Activated CD8-positive, alpha-beta memory T cell treated with anti-CD3 and anti-CD28 coated beads, Interleukin-2, amount 50 U/mL, for 1 hour (primary cell): Measurements from ENCODE around the gene MUC5B.
"Not testable (repeated sequence)": the region's sequence is repeated elsewhere in the genome, so short reads cannot be mapped to it uniquely, and the experiment has no call there.

Source experiments
- DNase-seq: peaks from one replicate; pipeline ENCODE4 v3.0.0-alpha.2; 2020; ENCODE audit errors: extremely low read depth

The MUC5B gene

DNA sequence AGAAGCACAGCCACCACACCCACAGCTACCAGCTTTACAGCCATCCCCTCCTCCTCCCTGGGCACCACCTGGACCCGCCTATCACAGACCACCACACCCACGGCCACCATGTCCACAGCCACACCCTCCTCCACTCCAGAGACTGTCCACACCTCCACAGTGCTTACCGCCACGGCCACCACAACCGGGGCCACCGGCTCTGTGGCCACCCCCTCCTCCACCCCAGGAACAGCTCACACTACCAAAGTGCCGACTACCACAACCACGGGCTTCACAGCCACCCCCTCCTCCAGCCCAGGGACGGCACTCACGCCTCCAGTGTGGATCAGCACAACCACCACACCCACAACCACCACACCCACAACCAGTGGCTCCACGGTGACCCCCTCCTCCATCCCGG, 27.5 kb downstream of the MUC5B start:
- DNase-seq, result not testable (repeated sequence)

GRCh38 chr11:1251236-1251770, 28.4 kb downstream of the MUC5B start:
- DNase-seq, result no peak

GRCh38 chr11:1252371-1253102, 29.7 kb downstream of the MUC5B start:
- no peak for DNase-seq

- no peak for DNase-seq
These were observed 30.2 kb downstream of the MUC5B start for GRCh38 chr11:1253103-1253485.

DNA sequence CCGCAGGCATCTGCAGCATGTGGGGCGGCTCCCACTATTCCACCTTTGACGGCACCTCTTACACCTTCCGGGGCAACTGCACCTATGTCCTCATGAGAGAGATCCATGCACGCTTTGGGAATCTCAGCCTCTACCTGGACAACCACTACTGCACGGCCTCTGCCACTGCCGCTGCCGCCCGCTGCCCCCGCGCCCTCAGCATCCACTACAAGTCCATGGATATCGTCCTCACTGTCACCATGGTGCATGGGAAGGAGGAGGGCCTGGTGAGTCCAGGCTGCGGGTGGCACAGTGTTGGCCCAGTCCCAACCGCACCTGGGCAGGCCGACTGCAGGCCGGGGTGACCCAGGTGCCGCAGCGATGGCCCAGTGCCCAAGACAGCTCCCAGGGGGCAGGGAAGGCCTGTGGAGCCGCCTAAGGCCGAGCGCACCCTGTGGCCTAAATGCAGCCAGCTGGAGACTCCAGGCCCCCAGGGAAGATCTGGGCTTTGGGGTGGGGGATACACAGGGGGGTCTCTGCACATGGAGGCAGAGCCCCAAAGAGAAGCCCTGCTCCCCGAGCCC, 31.3 kb downstream of the MUC5B start:
- no peak for DNase-seq

DNA sequence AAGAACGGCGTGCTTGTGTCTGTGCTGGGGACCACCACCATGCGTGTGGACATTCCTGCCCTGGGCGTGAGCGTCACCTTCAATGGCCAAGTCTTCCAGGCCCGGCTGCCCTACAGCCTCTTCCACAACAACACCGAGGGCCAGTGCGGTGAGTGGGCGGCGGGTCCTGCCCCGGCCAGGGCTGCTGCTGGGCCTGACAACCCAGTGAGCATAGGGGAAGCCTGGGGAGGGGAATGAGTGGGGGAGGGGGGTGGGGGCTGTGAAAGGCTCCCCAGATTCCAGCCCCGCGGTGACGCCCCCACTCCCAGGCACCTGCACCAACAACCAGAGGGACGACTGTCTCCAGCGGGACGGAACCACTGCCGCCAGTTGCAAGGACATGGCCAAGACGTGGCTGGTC, 31.9 kb downstream of the MUC5B start:
- no peak for DNase-seq

DNA sequence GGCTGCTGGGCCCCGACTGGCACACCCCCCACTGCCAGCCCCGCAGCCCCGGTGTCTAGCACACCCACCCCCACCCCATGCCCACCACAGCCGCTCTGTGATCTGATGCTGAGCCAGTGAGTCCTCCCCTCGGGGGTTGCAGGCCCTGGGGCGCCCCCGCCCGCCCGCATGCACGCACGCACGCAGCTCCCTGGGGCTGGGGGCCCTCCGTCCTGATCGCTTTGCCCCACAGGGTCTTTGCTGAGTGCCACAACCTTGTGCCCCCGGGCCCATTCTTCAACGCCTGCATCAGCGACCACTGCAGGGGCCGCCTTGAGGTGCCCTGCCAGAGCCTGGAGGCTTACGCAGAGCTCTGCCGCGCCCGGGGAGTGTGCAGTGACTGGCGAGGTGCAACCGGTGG, 32.3 kb downstream of the MUC5B start:
- no peak for DNase-seq

- DNase-seq, result no peak
These were observed 33.6 kb downstream of the MUC5B start for GRCh38 chr11:1256257-1257045.

DNA sequence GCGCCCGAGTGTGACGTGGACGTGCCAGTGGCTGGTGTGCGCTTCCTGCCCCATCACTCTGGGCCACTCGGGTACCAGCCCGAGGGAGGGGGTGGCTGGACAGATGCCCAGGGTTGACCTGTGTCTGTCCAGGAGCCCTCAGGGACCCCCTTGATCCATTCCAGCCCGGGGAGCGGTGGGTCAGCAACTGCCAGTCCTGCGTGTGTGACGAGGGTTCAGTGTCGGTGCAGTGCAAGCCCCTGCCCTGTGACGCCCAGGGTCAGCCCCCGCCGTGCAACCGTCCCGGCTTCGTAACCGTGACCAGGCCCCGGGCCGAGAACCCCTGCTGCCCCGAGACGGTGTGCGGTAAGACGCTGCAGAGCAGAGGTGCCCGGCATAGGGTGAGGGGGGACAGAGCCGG, 34.5 kb downstream of the MUC5B start:
- DNase-seq, result no peak

DNA sequence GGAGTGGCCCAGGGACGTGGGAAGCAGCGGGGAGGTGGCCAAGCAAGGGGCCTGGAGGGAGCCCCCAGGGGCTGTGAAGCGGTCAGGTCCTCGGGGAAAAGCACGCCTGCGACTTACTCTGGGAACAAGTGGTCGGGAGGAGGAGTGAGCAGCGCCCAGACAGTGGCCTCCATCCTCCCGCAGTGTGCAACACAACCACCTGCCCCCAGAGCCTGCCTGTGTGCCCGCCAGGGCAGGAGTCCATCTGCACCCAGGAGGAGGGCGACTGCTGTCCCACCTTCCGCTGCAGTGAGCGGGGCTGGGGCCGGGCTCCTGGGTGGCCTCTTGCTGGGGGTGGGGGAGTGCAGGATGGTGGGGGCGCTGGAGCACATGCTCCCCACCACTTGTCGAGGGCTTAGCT, 35.0 kb downstream of the MUC5B start:
- no peak for DNase-seq

- DNase-seq, result no peak
These were observed 35.7 kb downstream of the MUC5B start for GRCh38 chr11:1258401-1259075.

- no peak for DNase-seq
These were observed 36.2 kb downstream of the MUC5B start for GRCh38 chr11:1259076-1259461.

DNA sequence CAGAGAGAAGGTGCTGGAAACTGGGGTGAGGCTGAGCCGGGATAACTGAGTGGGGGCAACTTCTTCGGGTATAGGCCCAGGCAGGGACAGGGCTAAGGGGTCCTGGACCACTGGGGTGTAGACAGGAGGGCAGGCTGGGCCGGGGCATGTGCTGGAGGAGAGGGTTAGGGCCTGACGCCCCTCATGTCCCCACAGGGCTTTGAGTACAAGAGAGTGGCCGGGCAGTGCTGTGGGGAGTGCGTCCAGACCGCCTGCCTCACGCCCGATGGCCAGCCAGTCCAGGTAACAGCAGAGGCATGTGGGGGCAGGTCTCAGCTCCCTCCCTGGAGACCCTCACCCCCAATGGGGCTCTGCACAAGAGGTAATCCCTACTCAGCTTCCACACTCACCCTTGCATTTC, 36.7 kb downstream of the MUC5B start:
- DNase-seq, result no peak

DNA sequence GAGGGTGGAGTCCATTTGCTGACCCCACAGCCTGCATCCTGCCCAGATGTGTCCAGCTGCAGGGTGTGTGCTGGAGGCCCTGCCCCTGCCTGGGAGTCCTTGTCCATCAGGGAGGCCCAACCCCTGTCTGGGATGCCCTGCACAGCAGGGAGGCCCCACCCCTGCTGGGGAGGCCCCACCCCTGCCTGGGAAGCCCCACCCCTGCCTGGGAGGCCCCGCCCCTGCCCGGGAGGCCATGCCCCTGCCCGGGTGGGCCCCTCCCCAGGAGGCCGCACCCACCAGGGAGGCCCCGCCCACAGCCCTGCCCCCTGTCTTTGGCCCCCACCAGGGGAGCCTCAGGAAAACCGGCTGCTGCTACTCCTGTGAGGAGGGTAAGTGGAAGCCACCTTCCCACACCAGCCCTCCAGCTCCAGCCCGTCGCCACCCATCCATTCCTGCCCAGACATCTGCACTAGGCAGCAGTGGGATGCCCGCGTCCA, 37.2 kb downstream of the MUC5B start:
- DNase-seq, result no peak

GRCh38 chr11:1260620-1261019, 37.8 kb downstream of the MUC5B start:
- no peak for DNase-seq

GRCh38 chr11:1261241-1262071, 38.6 kb downstream of the MUC5B start:
- DNase-seq, result no peak

- peak; percentile 57 for DNase-seq
These were observed 39.5 kb downstream of the MUC5B start for GRCh38 chr11:1262172-1263006.

GRCh38 chr11:1263010-1263409, 40.1 kb downstream of the MUC5B start:
- no peak for DNase-seq

DNA sequence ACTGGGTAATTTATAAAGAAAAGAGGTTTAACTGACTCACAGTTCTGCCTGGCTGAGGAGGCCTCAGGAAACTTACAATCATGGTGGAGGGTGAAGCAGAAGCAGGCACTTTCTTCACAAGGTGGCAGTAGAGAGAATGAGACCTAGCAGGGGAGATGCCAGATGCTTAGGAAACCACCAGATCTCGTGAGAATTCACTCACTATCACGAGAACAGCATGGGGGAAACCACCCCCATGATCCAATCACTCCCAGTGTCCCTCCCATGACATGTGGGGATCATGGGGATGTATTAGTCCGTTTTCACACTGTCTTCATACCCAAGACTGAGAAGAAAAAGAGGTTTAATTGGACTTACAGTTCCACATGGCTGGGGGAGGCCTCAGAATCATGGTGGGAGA, 41.6 kb downstream of the MUC5B start:
- not testable (repeated sequence) for DNase-seq

DNA sequence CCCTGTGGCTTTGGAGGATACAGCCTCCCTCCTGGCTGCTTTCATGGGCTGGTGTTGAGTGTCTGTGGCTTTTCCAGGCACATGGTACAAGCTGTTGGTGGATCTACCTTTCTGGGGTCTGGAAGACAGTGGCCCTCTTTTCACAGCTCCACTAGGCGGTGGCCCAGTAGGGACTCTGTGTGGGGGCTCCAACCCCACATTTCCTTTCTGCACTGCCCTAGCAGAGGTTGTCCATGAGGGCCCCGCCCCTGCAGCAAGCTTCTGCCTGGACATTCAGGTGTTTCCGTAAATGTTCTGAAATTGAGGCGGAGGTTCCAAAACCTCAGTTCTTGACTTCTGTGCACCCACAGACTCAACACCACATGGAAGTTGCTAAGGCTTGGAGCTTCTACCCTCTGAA, 42.6 kb downstream of the MUC5B start:
- DNase-seq, result not testable (repeated sequence)
